Mesothelial cell of epicardium (in vitro differentiated cells): ENCODE results near the gene ATP8B2. TPM values are rescaled to one million over a fixed set of nuclear protein-coding genes. Genes with fewer than 3 reads are reported as not detected.

Experiments used
- DNase-seq, 2 experiments: peaks; one replicate each; pipeline ENCODE4 v3.0.0; 2021; ENCODE audit warnings: low spot score in 2 of 2; ENCODE audit not compliant: unreplicated experiment in 2 of 2
- H3K27ac Mint-ChIP-seq: 2 replicates; pipeline ENCODE4 v1.8.0; 2021; ENCODE audit warnings: mixed read lengths
- H3K27me3 Mint-ChIP-seq: 2 replicates; pipeline ENCODE4 v1.8.0; 2021; ENCODE audit warnings: low read depth, mixed read lengths
- H3K36me3 Mint-ChIP-seq: 2 replicates; pipeline ENCODE4 v1.8.0; 2021; ENCODE audit warnings: mixed read lengths
- H3K4me1 Mint-ChIP-seq: 2 replicates; pipeline ENCODE4 v1.8.0; 2021; ENCODE audit warnings: mixed read lengths
- H3K4me3 Mint-ChIP-seq: 2 replicates; pipeline ENCODE4 v1.8.0; 2021; ENCODE audit warnings: mild to moderate bottlenecking, moderate library complexity, mixed read lengths
- H3K9me3 Mint-ChIP-seq: 2 replicates; pipeline ENCODE4 v1.8.0; 2021; ENCODE audit warnings: mixed read lengths
- total RNA-seq: library from RNA; stranded (reverse); gene quantifications from 3 replicates; pipeline ENCODE4 v1.2.1, GENCODE V29; 2021
- TF ChIP-seq, protein P1 (sequence below): fragments of 200-600 bp; sonication (generic); IDR thresholded peaks from one replicate; pipeline ENCODE4 v1.5.0; 2021; ENCODE audit warnings: antibody characterized with exemption; ENCODE audit not compliant: unreplicated experiment

ATP8B2 gene
- total RNA-seq, 1 donor from 2014 or later = 38.6 TPM

DNA sequence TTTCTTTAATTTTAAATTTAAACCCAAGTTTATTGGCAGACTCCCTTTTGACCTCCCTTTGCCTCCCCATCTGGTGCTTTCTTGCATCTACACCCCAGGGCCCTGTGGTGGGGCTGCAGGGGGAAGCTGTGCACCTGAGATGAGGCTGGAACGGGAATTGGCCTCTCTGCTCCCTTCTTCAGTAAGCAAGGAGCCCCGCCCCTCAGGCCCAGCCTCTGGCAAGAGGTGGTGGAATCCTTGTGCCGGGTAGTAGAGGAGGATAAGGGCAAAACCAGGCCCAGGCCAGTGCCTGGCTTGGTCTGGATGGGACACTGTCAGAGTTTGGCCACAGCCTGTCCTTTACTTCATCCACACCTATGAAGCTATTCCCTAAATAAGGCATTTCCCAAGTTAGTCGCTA lies 25.1 kb downstream of the ATP8B2 start:
- no peak for DNase-seq
- Mint-ChIP-seq H3K27me3 (peaks cover 25% of the 10 kb centered on the region), H3K27ac (no peak overlapping the region), H3K4me3 (no peak overlapping the region), H3K4me1 (peaks cover 25% of the 10 kb centered on the region), H3K36me3 (peaks cover 27% of the 10 kb centered on the region), H3K9me3 (no peaks in the 10 kb centered on the region)
- TF ChIP-seq, protein P1, sequence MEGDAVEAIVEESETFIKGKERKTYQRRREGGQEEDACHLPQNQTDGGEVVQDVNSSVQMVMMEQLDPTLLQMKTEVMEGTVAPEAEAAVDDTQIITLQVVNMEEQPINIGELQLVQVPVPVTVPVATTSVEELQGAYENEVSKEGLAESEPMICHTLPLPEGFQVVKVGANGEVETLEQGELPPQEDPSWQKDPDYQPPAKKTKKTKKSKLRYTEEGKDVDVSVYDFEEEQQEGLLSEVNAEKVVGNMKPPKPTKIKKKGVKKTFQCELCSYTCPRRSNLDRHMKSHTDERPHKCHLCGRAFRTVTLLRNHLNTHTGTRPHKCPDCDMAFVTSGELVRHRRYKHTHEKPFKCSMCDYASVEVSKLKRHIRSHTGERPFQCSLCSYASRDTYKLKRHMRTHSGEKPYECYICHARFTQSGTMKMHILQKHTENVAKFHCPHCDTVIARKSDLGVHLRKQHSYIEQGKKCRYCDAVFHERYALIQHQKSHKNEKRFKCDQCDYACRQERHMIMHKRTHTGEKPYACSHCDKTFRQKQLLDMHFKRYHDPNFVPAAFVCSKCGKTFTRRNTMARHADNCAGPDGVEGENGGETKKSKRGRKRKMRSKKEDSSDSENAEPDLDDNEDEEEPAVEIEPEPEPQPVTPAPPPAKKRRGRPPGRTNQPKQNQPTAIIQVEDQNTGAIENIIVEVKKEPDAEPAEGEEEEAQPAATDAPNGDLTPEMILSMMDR = no peak

DNA sequence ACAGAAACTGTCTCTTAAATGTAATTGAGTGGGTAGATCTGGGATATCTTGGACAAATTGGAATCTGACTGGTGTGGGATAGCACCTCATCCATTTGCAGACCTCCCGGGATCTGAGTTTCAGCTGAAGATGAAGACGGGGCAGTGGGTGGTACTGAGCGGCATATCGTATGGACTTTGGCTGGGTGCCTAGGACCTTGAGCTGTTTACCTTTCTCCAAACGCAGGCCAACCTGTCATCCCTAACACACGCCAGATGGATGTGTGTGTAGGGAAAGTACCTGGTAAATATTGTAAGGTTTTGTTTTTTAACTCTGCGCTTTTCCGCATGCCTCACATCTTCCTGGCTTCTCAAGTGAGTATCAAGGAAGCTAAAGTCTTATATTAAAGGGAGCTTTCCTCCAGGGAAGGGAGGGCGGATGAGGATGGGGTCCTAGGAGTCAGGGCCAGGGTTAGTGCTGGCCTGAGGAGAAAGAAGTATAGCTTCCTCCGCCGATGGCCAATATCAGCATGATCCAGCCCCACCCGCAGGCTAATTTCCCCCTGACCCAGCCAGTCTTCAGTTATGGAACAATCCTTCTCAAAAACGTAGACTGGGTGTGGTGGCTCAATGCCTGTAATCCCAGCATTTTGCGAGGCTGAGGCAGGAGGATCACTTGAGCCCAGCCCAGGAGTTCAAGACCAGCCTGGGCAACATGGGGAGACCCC lies 26.2 kb downstream of the ATP8B2 start:
- Mint-ChIP-seq H3K4me1 (peaks cover 25% of the 10 kb centered on the region), H3K27me3 (peaks cover 25% of the 10 kb centered on the region), H3K36me3 (peaks cover 18% of the 10 kb centered on the region), H3K9me3 (no peaks in the 10 kb centered on the region), H3K4me3 (no peak overlapping the region), H3K27ac (peak overlapping the region; percentile 30)
- TF ChIP-seq, protein P1 = no peak
- DNase-seq = no peak

DNA sequence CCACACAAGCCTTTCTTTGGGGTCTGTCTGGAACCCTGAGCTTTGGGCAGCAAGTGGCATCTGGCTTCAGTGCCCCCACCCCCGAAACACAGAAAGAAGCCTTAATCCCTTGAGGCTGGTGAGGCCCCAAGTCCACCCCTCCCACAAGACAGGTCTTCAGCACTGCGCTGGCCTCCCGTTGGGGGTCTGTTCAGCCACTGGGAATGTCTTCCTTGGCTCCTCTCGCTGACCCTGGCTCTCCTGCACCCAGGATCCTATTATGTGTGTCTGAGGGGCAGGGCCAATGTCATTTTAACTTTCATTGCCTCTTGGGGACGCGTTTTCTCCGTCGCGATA lies 26.9 kb downstream of the ATP8B2 start:
- Mint-ChIP-seq H3K36me3 (peaks cover 15% of the 10 kb centered on the region), H3K9me3 (no peaks in the 10 kb centered on the region), H3K27me3 (peaks cover 27% of the 10 kb centered on the region), H3K4me1 (peaks cover 25% of the 10 kb centered on the region), H3K27ac (no peak overlapping the region), H3K4me3 (peak overlapping the region; percentile 76)
- no peak for DNase-seq
- TF ChIP-seq, protein P1 = no peak

DNA sequence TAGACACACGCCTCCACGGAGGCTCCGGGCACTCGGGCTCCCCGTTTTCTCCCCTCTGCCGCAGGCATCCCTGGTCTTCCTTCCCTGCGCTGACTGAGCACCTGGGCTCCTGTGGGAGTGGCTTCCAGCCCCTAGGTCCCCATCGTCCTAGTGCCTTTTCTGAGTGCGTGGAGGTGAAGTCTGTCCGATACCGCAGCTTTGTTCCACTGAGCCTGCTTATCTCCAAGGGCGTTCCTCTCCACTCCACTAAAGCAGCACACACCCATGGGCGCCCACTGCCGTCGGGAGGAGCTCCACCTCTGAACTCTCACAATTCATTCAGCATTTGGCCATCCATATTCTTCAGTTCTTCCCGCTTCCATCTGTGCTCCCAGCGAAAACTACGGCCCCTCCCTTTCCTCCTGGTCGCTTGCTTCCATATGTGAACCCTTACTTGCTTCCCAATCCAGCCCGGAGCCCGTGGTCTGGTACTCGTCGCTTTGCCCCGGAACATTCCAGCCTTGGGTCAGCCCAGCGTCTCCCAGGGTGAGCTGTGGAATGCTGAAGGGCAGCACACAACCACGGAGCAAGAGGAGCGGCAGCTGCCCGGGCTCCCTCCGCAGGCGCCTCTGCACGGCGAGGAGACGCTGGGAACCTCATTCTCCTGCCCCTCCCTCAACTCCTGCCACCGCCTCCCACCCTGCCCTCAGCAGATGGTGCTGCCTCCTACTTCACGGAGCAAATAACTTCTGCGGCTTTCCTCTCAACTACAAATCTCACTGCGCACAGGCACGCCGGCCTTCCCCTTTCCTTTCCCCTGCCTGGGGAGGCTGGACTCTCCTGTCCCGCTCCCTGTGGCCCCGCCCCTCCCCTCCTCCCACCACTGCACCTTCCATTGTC lies 27.5 kb downstream of the ATP8B2 start:
- Mint-ChIP-seq H3K4me3 (peak overlapping the region; percentile 76), H3K27ac (peak overlapping the region; percentile 29), H3K9me3 (no peaks in the 10 kb centered on the region), H3K4me1 (peaks cover 25% of the 10 kb centered on the region), H3K27me3 (peaks cover 27% of the 10 kb centered on the region), H3K36me3 (peaks cover 12% of the 10 kb centered on the region)
- peak in 1 of 2 experiments; percentile 51 for DNase-seq
- TF ChIP-seq, protein P1 = no peak

DNA sequence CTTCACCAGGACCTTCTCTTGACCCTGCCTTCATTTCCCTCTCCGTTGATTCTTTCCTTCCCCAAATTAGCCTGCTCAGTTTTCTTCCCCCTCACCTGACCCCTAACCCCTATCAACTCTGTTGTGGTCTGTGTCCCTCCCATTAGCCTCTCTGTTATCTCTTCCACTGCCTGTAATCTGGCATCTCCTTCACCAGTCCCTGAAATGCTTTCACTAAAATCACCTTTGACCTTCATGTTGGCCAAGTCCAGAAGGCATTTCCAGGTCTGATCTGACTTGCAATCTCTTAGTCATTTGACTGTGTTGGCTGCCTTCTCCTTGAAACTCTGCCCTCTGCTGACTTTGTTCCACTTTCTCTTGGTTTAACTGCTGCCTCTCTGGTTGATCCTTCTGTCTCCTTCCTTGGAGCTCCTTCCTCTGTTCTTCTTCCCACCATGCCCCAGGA lies 28.2 kb downstream of the ATP8B2 start:
- Mint-ChIP-seq H3K27me3 (peaks cover 27% of the 10 kb centered on the region), H3K4me1 (peaks cover 25% of the 10 kb centered on the region), H3K9me3 (no peaks in the 10 kb centered on the region), H3K4me3 (peak overlapping the region; percentile 76), H3K36me3 (peaks cover 9% of the 10 kb centered on the region), H3K27ac (no peak overlapping the region)
- TF ChIP-seq, protein P1 = no peak
- DNase-seq = no peak
